PC-9 (cell line): ENCODE data around the gene PRR35.

Experiments used
- EZH2 ChIP-seq: fragments of 200-600 bp; sonication (generic); IDR thresholded peaks from 2 replicates; pipeline ENCODE4 v1.8.0; 2017; ENCODE audit warnings: antibody characterized with exemption, low read depth
- TF ChIP-seq, protein P1 (sequence below): fragments of 200-600 bp; sonication (generic); conservative IDR thresholded peaks from 2 replicates; pipeline ENCODE4 v1.6.1; 2017; ENCODE audit warnings: mixed run types, antibody characterized with exemption, mild to moderate bottlenecking, moderate library complexity

DNA sequence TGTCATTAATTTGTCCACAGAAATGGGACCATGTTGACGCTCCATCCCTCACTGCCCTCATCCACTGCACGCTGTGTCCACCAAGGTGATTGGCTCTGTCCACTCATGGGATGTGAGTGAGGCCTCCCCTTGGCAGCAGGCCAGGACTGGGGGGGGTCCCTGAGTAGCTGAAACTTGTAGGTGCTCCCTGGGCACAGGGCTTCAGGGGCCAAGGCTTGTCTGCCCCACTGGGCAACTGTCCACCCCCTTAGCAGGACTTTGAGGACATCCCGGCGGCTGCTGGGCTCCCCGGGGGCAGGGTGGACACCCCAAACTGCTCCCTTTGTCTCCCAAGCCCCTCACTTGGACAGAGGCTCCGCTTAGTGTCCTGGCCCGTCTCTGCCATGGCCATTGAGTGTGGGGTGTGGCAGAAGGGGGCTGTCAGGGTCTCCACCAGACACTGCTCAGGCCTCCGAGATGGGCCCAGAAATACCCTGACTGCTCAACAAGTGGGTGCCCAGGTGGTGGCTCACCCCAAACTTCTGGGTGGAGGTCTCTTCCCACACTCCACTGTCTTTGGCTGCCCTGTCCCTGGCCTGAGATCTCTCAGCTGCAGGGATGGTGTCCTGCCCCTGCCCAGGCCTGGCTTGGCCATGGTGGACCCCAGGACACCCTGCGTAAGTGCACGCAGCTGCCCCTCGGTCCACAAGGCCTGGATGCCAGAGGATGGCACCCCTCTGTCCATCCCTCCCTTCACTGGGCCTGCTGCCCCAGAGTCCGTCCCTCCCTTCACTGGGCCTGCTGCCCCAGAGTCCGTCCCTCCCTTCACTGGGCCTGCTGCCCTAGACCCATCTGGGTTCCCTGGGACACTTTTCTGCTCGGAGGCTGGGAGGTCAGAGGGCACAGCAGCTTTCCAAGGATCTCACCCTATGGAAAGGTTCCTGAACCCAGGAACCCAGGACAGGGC lies 26.7 kb downstream of the PRR35 start:
- TF ChIP-seq, protein P1, sequence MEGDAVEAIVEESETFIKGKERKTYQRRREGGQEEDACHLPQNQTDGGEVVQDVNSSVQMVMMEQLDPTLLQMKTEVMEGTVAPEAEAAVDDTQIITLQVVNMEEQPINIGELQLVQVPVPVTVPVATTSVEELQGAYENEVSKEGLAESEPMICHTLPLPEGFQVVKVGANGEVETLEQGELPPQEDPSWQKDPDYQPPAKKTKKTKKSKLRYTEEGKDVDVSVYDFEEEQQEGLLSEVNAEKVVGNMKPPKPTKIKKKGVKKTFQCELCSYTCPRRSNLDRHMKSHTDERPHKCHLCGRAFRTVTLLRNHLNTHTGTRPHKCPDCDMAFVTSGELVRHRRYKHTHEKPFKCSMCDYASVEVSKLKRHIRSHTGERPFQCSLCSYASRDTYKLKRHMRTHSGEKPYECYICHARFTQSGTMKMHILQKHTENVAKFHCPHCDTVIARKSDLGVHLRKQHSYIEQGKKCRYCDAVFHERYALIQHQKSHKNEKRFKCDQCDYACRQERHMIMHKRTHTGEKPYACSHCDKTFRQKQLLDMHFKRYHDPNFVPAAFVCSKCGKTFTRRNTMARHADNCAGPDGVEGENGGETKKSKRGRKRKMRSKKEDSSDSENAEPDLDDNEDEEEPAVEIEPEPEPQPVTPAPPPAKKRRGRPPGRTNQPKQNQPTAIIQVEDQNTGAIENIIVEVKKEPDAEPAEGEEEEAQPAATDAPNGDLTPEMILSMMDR = no peak
- no peak for TF ChIP-seq EZH2
